DOHH2 (cell line): ENCODE results near the gene VIM.
A peak's percentile ranks its signal among the peaks of the same experiment; 100 is the strongest.

Experiments used
- H3F3A ChIP-seq: fragments of 200-600 bp; sonication (generic), shearing (Covaris generic); 2 replicates; pipeline ENCODE4 v1.6.0; 2016; ENCODE audit warnings: antibody characterized with exemption, mild to moderate bottlenecking; ENCODE audit not compliant: control insufficient read depth, insufficient read depth
- H3K27ac ChIP-seq: fragments of 200-600 bp; sonication (generic); 2 replicates; pipeline ENCODE4 v1.5.1; 2014; ENCODE audit warnings: low read depth, mild to moderate bottlenecking, low read length, moderate library complexity
- H3K27me3 ChIP-seq: fragments of 200-600 bp; sonication (generic); 2 replicates; pipeline ENCODE4 v1.6.1; 2014; ENCODE audit warnings: mild to moderate bottlenecking, low read length, mixed read lengths; ENCODE audit not compliant: control insufficient read depth
- H3K36me3 ChIP-seq: fragments of 200-600 bp; sonication (generic); 2 replicates; pipeline ENCODE4 v1.6.1; 2014; ENCODE audit warnings: mild to moderate bottlenecking, low read length, moderate library complexity, mixed read lengths; ENCODE audit not compliant: control insufficient read depth
- H3K4me1 ChIP-seq: fragments of 200-600 bp; sonication (generic); 2 replicates; pipeline ENCODE4 v1.6.1; 2014; ENCODE audit warnings: mild to moderate bottlenecking, low read length, mixed read lengths; ENCODE audit not compliant: control insufficient read depth
- H3K4me2 ChIP-seq: fragments of 200-600 bp; sonication (generic); 2 replicates; pipeline ENCODE4 v1.6.0; 2014; ENCODE audit warnings: mild to moderate bottlenecking, low read length, moderate library complexity
- H3K4me3 ChIP-seq: fragments of 200-600 bp; sonication (generic); 2 replicates; pipeline ENCODE4 v1.5.1; 2014; ENCODE audit warnings: mild to moderate bottlenecking, low read length, mixed read lengths
- H3K79me2 ChIP-seq: fragments of 200-600 bp; sonication (generic); 2 replicates; pipeline ENCODE4 v1.6.1; 2014; ENCODE audit warnings: mild to moderate bottlenecking, low read length, mixed read lengths; ENCODE audit not compliant: control insufficient read depth
- H3K9me2 ChIP-seq: fragments of 200-600 bp; sonication (generic); replicated peaks from 2 replicates; pipeline ENCODE4 v1.6.1; 2014; ENCODE audit warnings: mild to moderate bottlenecking, low read length, mixed read lengths; ENCODE audit not compliant: control insufficient read depth
- H3K9me3 ChIP-seq: fragments of 200-600 bp; sonication (generic); 2 replicates; pipeline ENCODE4 v1.6.1; 2014; ENCODE audit warnings: antibody characterized with exemption, low read length, mixed read lengths; ENCODE audit not compliant: control insufficient read depth, insufficient read depth
- H4K20me1 ChIP-seq: fragments of 200-600 bp; sonication (generic); 2 replicates; pipeline ENCODE4 v1.6.0; 2014; ENCODE audit warnings: low read depth, mild to moderate bottlenecking, antibody characterized with exemption, low read length, moderate library complexity; ENCODE audit not compliant: control insufficient read depth, insufficient read depth
- CTCF ChIP-seq: fragments of 200-600 bp; sonication (generic); IDR thresholded peaks from one replicate; pipeline ENCODE4 v1.5.1; 2014; ENCODE audit warnings: antibody characterized with exemption, mild to moderate bottlenecking, low read depth, low read length; ENCODE audit not compliant: poor library complexity, severe bottlenecking
- EZH2phosphoT487 ChIP-seq: fragments of 200-600 bp; sonication (generic); IDR thresholded peaks from 2 replicates; pipeline ENCODE4 v1.6.1; 2017; ENCODE audit warnings: borderline replicate concordance, mild to moderate bottlenecking, antibody characterized with exemption, low read length, moderate library complexity, mixed read lengths

The VIM gene

GRCh38 chr10:17227367-17228090 lies 512 bp upstream of the VIM start:
- H3K27ac ChIP-seq: peak overlapping the region; percentile 43; the same call in 1 of the 2 replicates

GRCh38 chr10:17229016-17229716 lies 1.1 kb downstream of the VIM start:
- Histone ChIP-seq H3K9me2 (no peaks in the 10 kb centered on the region), H3K27me3 (peaks cover 44% of the 10 kb centered on the region), H3K79me2 (peaks cover 2% of the 10 kb centered on the region; the same call in 1 of the 2 replicates), H3K27ac (peak overlapping the region; percentile 64; the same call in 1 of the 2 replicates), H3K9me3 (no peaks in the 10 kb centered on the region), H3K4me2 (peak overlapping the region; percentile 90), H3K36me3 (peaks cover 5% of the 10 kb centered on the region; the same call in 1 of the 2 replicates), H3K4me3 (peak overlapping the region; percentile 84), H3K4me1 (peaks cover 33% of the 10 kb centered on the region), H4K20me1 (no peaks in the 10 kb centered on the region), H3F3A (peaks cover 7% of the 10 kb centered on the region)
- TF ChIP-seq CTCF: no peak

More at GRCh38 chr10:17227367-17228090, 512 bp upstream of the VIM start:
- H3K4me2 ChIP-seq: peak overlapping the region; percentile 90
- H4K20me1 ChIP-seq: no peaks in the 10 kb centered on the region
- H3K4me3 ChIP-seq: peak overlapping the region; percentile 84
- no peak for TF ChIP-seq EZH2phosphoT487
- peak; percentile 54 for TF ChIP-seq CTCF
- H3K36me3 ChIP-seq: peaks cover 5% of the 10 kb centered on the region; the same call in 1 of the 2 replicates
- no peaks in the 10 kb centered on the region for H3K9me3 ChIP-seq
- peaks cover 2% of the 10 kb centered on the region; the same call in 1 of the 2 replicates for H3K79me2 ChIP-seq
- peaks cover 7% of the 10 kb centered on the region for H3F3A ChIP-seq
- peaks cover 46% of the 10 kb centered on the region for H3K27me3 ChIP-seq
- H3K4me1 ChIP-seq: peaks cover 33% of the 10 kb centered on the region
- H3K9me2 ChIP-seq: no peaks in the 10 kb centered on the region

GRCh38 chr10:17229717-17229966 lies 1.6 kb downstream of the VIM start:
- no peaks in the 10 kb centered on the region for H4K20me1 ChIP-seq
- peak overlapping the region; percentile 64 for H3K27ac ChIP-seq
- H3K9me2 ChIP-seq: no peaks in the 10 kb centered on the region
- H3K4me3 ChIP-seq: peak overlapping the region; percentile 84
- peaks cover 33% of the 10 kb centered on the region for H3K4me1 ChIP-seq
- TF ChIP-seq CTCF (no peak), EZH2phosphoT487 (no peak)
- H3K36me3 ChIP-seq: peaks cover 5% of the 10 kb centered on the region; the same call in 1 of the 2 replicates
- peak overlapping the region; percentile 90 for H3K4me2 ChIP-seq
- H3F3A ChIP-seq: peaks cover 7% of the 10 kb centered on the region
- H3K79me2 ChIP-seq: peaks cover 2% of the 10 kb centered on the region; the same call in 1 of the 2 replicates
- H3K27me3 ChIP-seq: peaks cover 44% of the 10 kb centered on the region
- no peaks in the 10 kb centered on the region for H3K9me3 ChIP-seq
